Neutrophil (primary cell): ENCODE results near the gene SLC4A4.

ENCODE experiments used
- H3K27ac ChIP-seq: fragments of 200-600 bp; sonication (generic); 2 replicates; pipeline ENCODE4 v1.5.1; 2016; ENCODE audit warnings: mild to moderate bottlenecking, moderate library complexity
- H3K27me3 ChIP-seq: fragments of 200-600 bp; sonication (generic); 2 replicates; pipeline ENCODE4 v1.6.0; 2016; ENCODE audit warnings: mild to moderate bottlenecking
- H3K36me3 ChIP-seq: fragments of 200-600 bp; sonication (generic); 2 replicates; pipeline ENCODE4 v1.5.1; 2017
- H3K4me1 ChIP-seq, 2 experiments: fragments of 200-600 bp in 1 of 2; sonication (generic) in 1 of 2; 1 replicate in 1 of 2; 2 replicates in 1 of 2; pipeline versions ENCODE4 v1.5.1 to v1.6.1; 2013 to 2016; ENCODE audit warnings: low read depth in 1 of 2, low read length in 1 of 2, mild to moderate bottlenecking in 1 of 2, moderate library complexity in 1 of 2; ENCODE audit not compliant: control insufficient read depth in 1 of 2, insufficient read depth in 1 of 2
- H3K4me3 ChIP-seq, 2 experiments: fragments of 200-600 bp in 1 of 2; sonication (generic) in 1 of 2; 1 replicate in 1 of 2; 2 replicates in 1 of 2; pipeline ENCODE4 v1.5.1; 2013 to 2016; ENCODE audit warnings: low read depth in 1 of 2, low read length in 1 of 2, mild to moderate bottlenecking in 1 of 2, moderate library complexity in 1 of 2
- H3K9me3 ChIP-seq: fragments of 200-600 bp; sonication (generic); 2 replicates; pipeline ENCODE4 v1.5.1; 2016
- CTCF ChIP-seq: fragments of 200-600 bp; sonication (generic); IDR thresholded peaks from 2 replicates; pipeline ENCODE4 v1.5.1; 2016; ENCODE audit warnings: antibody characterized with exemption

SLC4A4 gene

GRCh38 chr4:71593311-71593710 is 254.5 kb downstream of the SLC4A4 start:
- Histone ChIP-seq H3K27me3 (no peaks in the 10 kb centered on the region), H3K36me3 (no peaks in the 10 kb centered on the region), H3K4me1 (no peaks in the 10 kb centered on the region), H3K9me3 (no peaks in the 10 kb centered on the region), H3K27ac (no peak overlapping the region), H3K4me3 (no peak overlapping the region)
- no peak for TF ChIP-seq CTCF

GRCh38 chr4:71595576-71596108 is 256.8 kb downstream of the SLC4A4 start:
- no peaks in the 10 kb centered on the region for H3K4me1 ChIP-seq
- no peak overlapping the region for H3K27ac ChIP-seq
- H3K4me3 ChIP-seq, result no peak overlapping the region
- no peaks in the 10 kb centered on the region for H3K36me3 ChIP-seq
- no peak for TF ChIP-seq CTCF
- no peaks in the 10 kb centered on the region for H3K27me3 ChIP-seq
- H3K9me3 ChIP-seq, result no peaks in the 10 kb centered on the region

- H3K36me3 ChIP-seq, result no peaks in the 10 kb centered on the region
- TF ChIP-seq CTCF, result no peak
- no peaks in the 10 kb centered on the region for H3K27me3 ChIP-seq
These were observed 260.8 kb downstream of the SLC4A4 start for GRCh38 chr4:71599578-71599977.

GRCh38 chr4:71602289-71602900 is 263.6 kb downstream of the SLC4A4 start:
- H3K27me3 ChIP-seq, result no peaks in the 10 kb centered on the region
- no peak for TF ChIP-seq CTCF
- no peaks in the 10 kb centered on the region for H3K36me3 ChIP-seq
- no peak overlapping the region for H3K4me3 ChIP-seq
- H3K27ac ChIP-seq, result no peak overlapping the region
- H3K9me3 ChIP-seq, result no peaks in the 10 kb centered on the region
- H3K4me1 ChIP-seq, result no peaks in the 10 kb centered on the region

More at GRCh38 chr4:71599578-71599977, 260.8 kb downstream of the SLC4A4 start:
- Histone ChIP-seq H3K4me3 (no peak overlapping the region), H3K4me1 (no peaks in the 10 kb centered on the region), H3K27ac (no peak overlapping the region), H3K9me3 (no peaks in the 10 kb centered on the region)

GRCh38 chr4:71604785-71605184 is 266.0 kb downstream of the SLC4A4 start:
- Histone ChIP-seq H3K9me3 (no peaks in the 10 kb centered on the region), H3K4me1 (no peaks in the 10 kb centered on the region), H3K27ac (no peak overlapping the region), H3K36me3 (no peaks in the 10 kb centered on the region), H3K27me3 (no peaks in the 10 kb centered on the region), H3K4me3 (no peak overlapping the region)
- no peak for TF ChIP-seq CTCF
